Measurements from ENCODE around the gene ZDHHC5.

- TF ChIP-seq POLR2A (IDR thresholded peaks at IDR 0.05) (peak in 1 of 2 donors; percentile 23), CTCF (IDR thresholded peaks at IDR 0.05) (no peak)
Measured at GRCh38 chr11:57667117-57667735, 688 bp upstream of the ZDHHC5 start.

Data from Peyer's patch (tissue), 4 donors.